HG03025 (cell line): ENCODE measurements around the gene VAMP2.
A peak's percentile ranks its signal among the peaks of the same experiment; 100 is the strongest.

Source experiments
- ATAC-seq: cut with Tn5 transposase; IDR thresholded peaks from one replicate; pipeline ENCODE4 v1.9.1; 2021; ENCODE audit warnings: mild to moderate bottlenecking, moderate library complexity; ENCODE audit not compliant: unreplicated experiment, low FRiP score

VAMP2 gene, protein sequence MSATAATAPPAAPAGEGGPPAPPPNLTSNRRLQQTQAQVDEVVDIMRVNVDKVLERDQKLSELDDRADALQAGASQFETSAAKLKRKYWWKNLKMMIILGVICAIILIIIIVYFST

DNA sequence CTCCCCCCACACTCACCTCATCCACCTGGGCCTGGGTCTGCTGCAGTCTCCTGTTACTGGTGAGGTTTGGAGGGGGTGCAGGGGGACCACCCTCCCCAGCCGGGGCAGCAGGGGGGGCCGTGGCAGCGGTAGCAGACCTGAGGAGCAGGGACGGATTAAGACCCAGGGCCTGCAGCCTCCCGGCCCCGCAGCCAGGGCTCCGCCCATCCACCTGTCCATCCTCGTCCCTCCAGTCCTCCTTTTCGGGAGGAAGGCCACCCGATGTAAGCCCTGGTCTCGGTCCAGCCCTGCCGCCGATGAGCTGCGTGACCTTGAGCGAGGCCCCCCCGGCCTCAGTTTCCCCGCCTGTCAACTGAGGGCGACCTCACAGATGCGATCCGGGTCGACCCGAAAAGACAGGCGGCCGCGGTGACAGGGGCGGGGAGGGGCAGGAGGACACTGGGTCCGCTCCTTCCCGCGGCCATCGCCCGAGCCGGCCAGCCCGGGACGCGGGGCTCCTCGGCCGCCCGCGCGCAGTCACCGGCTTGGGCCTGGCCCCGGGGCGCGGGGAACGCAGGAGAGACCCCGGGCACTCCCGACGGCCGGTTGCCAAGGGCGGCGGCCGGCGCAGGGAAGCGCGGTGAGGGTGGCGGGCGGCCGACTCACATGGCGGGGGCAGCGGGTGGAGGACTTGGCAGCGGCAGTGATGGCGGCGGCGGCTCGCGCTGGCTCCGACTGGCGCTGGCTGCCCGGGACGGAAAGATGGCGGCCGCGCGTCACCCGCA is at the start of gene VAMP2:
Gene VAMP2 (minus strand): TSS at position 716 of the 764 bp plus-strand sequence. CDS start 69 bp downstream, at position 647.
- ATAC-seq, result no peak

DNA sequence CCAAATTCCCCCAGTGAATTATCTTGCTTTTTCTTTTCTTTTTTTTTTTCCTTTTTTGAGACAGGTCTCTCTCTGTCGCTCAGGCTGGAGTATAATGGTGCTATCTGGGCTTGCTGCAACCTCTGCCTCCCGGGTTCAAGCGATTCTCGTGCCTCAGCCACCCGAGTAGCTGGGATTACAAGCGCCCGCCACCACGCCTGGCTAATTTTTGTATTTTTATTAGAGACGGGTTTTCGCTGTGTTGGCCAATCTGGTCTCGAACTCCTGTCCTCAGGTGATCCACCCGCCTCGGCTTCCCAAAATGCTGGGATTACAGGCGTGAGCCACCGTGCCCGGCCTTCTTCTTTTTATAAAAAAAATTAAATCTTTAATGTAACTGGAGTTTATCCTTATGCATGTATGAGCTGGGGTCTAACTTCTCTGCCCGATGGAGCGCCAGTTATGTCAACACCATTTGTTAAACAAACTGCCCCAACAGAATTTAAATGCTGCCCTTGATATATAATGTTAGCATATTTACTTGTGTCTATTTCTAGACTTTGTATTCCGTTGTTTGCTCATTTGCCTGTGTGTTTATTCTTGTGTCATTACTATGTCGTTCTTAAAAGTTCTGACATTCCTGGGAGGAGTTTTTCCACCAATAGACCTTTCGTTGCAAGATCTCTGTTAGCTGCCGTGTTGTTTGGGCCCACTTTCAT is 48.2 kb upstream of the VAMP2 start:
- no peak for ATAC-seq

DNA sequence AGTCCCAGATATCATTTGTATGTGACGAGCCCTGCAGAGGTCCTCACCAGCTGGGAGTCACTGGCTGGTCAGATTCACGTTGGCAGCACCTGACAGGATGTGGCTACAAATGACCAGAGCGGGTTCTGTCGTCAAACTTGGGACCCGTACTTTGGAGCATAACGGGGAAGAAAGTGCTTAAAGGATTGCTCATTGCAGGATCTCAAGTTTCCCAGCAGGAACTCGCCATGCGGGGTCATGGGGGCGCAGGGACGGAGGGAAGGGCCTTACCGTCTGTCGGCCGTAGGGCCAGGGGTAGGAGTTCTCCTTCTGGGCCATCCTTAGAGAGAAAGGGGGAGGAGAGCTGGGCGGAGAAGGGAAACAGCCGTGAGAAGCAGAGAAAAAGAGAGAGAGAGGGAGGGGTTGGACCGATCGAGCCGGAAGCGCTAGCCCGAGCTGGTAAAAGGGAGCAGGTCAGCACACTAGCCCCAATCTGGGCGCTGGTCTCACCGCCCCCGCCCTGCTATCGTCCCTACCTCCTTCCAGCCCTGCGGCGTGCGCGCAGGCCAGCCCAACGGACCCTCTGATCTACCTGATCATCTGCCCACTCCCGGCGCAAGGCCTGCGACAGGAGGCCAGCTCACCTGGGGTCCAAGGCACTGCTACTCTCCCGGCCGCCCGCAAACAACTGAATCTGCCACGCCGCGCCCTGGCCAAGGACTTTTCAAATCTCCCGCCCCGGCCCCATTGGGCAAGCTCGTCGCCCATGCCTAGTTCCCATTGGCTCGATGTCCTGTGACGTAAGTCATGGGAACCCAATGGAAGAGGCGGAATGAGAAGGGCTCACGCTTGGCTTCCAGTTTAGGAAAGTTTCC is 47.4 kb upstream of the VAMP2 start, which contains the start of gene AURKB:
Gene AURKB (minus strand): TSS at position 669 of the 854 bp plus-strand sequence. CDS start 351 bp downstream, at position 318.
- peak; percentile 55 for ATAC-seq

DNA sequence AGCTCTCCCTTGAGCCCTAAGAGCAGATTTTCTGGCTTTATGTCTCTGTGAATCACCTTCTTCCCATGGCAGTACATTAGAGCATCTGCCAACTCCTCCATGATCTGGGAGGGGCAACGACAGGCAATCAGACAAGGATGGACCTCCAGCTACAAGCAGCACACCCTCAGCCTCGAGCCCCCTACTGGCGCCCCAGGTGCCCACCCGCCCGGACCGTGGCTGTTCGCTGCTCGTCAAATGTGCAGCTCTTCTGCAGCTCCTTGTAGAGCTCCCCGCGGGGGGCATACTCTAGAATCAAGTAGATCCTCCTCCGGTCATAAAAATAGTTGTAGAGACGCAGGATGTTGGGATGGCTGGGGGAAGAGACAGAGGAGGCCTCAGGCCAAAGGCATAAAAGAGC is 43.8 kb upstream of the VAMP2 start:
- no peak for ATAC-seq

DNA sequence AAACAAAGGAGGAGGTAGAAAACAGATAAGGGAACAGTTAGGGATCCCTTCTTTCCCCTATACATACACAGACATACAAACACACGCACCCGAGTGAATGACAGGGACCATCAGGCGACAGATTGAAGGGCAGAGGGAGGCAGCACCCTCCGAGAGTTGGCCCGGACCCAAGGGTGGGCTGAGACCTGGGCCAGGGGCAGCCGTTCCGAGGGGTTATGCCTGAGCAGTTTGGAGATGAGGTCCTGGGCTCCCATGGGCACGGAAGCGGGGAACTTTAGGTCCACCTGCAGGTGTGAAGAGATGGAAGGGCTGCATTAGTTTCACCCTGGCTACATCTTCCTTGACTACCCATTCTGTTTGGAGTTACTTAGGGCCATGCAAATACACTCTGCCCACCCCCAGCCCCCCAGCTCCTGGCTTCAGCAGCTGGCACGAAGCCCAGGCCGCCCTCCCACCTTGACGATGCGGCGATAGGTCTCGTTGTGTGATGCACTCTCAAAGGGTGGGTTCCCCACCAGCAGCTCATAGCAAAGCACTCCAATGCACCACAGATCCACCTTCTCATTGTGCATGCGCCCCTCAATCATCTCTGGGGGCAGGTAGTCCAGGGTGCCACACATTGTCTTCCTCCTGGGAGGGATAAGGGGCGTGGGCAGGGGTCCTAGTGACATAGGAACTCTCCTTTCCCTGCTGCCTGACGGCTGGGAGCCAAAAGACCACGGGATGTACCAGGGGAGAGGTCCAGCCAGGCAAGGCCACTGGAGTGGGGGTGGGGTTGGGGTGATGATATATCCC is 42.2 kb upstream of the VAMP2 start:
- no peak for ATAC-seq

DNA sequence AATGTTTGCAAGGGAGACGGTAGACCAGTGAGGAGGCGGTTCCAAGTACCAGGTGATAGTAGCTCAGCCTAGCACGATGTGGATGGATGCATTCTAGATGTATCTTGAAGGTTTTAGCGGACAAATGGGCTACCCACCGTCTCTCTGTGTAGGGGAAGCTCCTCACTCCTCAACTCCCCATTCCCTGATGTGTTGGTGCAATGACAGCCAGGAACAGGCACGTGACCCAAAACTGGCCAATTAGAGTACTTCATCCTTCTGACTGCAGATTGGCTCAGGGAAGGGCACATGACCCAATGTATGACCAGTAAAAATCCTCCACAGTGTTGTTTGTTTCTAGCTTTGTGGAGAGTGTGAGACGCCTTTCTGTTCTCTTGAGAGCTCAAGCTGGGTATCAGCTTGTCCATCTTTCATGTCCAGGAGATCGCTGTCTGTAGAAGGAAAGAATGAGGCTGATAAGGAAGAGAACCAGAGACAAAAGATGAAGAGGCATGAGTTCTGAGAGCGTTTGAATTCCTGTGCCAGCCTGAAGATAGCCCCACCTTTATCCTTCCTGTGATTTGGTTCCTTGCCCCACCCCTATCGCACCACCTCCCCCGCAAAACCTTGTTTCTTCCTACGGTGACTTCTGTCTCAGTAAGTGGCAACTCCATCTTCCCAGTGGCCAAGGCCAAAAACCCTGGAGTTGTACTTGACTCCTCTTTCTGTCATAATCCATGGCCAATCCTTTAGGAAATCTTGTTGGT is 29.5 kb upstream of the VAMP2 start:
- no peak for ATAC-seq

DNA sequence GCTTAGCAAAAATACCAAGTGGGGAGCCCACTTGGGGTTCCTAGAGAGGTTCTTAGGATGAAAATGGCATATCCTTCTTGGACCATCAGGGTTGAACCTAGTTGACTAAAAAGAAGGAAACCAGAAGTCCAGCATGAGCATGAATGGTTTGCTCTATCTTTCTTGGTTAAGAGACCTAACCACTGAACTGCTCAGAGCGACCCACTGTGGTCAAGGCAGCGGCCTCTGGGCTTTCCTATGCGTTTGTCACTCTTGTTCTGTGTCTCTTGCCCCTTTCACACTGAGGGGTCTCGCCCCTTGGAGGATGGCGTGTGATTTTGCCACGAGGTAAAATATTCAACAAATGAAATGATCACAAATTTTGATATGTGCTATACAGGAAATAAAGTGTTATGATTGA is 27.8 kb upstream of the VAMP2 start:
- ATAC-seq, result no peak

DNA sequence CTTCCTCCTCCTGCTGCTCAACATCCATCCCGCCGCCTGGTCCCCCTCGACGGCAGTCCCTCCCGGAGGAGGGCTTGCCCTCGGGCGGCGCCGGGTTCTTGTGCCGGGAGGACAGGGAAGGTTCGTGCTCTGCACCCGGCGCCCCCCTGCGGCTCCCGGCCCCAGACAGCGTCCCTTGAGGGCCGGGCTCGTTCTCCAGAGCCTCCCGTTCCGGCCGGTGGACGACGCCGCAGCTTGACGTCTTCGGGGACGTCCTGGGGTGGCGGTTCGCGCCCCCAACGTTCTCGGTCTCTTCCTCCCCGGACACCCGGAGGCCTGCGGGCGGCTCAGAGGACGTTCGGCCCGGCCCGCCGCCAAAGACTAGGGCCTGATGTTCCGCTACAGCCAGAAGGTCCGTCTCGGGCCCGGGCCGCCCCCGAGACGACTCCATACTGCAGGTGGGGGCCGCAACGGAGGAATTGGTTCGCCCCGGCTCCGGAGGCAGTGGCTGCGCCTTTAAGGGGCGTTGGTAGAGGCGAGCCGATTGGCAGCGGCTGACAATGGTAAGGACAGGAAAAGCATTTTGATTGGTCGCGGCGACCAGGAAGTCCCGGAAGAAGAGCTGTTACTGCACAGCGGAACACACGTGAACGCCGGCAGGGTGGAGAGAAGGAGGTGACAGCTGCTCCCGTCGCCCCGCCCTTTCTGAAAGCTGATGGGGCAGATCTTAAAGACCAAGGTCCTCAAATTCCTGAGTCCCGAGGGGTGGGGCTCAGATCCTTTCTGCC is 27.1 kb upstream of the VAMP2 start, which contains the start of gene BORCS6:
Gene BORCS6 (minus strand): TSS at position 470 of the 767 bp plus-strand sequence. CDS start 40 bp downstream, at position 430.
- ATAC-seq, result peak; percentile 45

DNA sequence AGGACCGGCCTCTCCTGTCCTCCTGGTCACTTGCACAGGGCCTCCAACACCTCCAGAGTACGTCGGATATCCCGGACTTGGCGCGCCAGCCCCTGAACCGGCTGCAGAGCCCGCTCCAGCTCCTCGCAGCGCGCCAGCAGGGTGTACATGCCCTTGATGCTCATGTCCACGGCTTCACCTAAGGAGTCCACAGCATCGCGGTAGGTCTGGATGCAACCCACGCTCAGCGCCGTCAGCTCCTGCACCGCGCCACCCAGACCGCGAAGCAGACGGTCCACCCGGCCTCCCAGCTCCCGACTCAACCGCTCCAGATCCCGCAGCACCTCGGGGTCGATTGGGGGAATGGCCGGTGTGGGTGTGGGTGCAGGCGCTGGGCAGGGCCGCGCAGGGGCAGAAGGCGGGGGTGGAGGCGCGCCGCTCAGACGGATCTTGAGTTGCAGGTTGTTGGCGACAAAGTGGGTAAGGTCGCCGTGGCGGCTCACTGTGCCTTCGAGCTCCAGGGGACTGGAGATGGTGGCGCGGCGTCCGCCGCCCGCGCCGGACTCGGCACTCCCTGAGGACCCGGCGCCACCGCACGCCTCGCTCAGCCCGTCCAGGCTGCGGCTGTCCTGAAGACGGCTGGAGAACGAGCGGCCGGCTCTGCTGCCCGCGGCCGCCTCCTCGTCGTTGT is 26.4 kb upstream of the VAMP2 start:
- ATAC-seq, result no peak

DNA sequence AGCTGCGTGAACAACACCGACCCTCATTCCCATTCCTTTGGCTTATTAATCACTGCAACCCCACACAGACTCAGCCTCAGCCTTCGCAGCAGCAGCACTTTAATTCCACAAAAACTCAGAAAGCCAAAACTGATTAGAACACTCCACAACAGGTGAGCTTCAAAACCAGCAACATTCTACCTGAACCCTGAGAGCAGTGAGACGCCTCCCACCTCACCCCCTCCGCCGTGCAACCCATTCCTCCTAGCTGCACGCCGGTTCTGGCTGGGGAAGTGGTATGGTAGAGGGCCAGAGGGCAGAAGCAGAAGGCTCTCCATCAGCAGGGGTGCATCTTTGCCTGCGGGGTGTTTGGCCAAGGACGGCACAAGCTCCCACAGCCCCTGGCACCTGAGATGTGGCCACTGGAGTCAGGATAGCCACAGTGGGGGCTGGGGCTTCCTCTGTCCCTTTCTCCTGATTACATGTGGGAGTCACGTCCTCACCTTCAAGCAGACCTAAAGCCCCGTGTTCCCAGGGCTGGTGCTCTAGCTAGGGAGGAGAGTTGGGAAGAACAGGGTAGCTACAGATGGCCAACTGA is 25.6 kb upstream of the VAMP2 start:
- ATAC-seq, result no peak

DNA sequence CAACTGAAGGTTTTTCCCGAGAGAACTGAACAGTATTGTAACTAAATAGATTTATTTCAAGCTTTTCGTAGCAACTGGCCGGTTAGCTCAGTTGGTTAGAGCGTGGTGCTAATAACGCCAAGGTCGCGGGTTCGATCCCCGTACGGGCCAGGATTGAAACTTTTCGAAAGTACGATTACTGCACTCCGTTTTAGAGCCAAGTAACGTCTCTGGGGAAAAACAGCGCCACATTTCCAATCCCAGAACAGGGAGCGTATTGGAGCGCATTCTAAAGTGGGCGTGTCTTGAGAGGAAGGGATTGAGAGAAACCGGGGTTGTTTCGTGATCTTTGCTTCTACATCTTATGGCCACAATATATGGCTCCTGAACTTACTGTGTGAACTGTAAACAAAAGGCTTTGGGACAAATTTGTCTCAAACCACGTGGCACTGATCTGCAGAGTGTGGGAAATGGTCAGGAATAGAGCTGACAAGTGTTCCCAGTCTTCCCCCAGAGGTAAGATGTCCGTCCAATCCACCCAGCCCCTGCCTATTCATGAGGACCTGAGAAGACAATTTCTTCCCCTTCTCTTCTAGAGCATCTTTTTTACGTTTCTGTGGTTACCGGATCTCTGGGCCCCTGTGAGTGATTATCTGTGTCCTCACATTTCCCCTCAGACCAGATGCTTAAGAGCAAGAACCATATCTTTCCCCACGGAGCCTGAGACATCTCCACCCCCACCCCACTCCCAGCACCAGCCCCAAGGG is 24.9 kb upstream of the VAMP2 start:
- ATAC-seq, result no peak

DNA sequence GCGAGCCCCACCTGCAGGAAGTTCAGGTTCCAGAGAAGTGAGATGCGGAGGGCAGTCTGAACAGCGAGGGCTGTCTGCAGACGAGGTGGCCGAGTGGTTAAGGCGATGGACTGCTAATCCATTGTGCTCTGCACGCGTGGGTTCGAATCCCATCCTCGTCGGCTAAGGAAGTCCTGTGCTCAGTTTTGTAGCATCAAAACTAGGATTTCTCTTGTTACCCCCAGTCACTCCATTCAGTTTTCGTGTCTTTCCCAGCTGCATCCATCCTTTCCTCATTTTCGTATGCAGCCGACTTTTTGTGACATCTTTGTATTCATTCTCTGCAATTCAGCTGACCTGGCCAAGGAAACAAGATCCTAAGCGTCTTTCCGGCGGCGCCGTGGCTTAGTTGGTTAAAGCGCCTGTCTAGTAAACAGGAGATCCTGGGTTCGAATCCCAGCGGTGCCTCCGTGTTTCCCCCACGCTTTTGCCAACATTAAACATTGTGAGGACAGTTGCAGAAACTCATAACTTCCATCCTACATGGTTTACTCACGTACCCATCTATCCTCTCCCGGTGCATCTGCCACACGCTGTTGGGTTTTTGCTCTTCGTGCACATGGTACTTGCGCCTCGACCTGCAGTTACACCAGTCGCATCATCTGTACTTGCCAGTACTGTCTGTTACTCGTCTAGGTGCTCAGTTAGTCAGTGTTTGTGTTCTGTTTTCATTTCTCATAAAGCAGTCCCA is 24.2 kb upstream of the VAMP2 start:
- no peak for ATAC-seq

DNA sequence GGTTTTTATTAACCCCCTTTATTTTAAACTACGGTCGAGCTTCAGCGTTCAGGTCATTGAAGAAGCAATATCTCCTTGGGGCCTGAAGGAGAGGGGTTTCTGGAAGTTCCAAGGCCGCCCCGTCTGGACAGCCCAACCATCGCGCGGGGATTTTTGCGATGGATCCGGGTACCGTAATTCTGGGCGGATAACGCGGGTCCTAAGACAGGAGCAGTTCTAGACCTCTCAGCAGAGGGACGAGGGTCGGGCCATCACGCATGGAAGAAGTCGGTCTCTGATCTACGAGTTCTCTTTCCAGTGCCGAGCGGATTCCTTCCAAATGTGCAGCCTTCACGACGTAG is 23.7 kb upstream of the VAMP2 start:
- ATAC-seq, result no peak

DNA sequence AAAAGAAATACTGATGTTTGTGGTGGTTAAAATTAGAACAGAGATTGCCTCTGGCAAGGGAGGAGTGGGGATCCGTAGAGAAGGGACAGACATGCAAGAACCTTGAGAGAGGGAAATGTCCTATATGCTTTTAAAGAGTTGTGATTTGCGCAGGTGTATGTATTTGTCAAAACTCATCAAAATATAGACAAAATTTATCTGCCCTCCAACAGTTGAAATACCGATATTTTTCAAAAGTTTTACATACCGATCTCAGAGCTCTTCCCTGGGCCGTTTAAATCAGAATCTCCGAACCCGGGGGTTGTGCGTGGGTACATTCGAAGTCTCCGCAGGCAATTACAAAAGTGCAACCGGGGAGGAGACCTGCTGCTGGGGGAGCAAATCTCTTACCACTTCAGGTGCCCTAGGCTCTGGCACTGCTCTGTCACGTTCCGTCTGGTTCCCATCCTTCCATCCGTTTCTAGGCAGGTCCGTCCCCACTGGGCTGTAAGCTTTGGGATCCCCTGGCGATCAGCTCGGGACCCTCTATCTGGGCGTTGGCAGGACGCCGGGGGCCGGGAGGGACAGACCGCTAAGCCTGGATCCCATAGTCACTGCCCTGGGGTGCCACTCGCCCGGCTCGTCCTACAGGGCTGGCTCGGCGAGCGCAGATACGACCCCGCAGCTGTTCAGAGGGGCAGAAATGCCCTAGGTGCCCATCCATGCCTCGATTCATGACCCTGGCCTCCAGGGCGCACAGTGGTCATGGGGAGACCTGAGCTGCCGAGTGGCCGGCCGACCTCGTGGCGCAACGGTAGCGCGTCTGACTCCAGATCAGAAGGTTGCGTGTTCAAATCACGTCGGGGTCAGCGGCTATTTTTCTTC is 23.1 kb upstream of the VAMP2 start:
- no peak for ATAC-seq

DNA sequence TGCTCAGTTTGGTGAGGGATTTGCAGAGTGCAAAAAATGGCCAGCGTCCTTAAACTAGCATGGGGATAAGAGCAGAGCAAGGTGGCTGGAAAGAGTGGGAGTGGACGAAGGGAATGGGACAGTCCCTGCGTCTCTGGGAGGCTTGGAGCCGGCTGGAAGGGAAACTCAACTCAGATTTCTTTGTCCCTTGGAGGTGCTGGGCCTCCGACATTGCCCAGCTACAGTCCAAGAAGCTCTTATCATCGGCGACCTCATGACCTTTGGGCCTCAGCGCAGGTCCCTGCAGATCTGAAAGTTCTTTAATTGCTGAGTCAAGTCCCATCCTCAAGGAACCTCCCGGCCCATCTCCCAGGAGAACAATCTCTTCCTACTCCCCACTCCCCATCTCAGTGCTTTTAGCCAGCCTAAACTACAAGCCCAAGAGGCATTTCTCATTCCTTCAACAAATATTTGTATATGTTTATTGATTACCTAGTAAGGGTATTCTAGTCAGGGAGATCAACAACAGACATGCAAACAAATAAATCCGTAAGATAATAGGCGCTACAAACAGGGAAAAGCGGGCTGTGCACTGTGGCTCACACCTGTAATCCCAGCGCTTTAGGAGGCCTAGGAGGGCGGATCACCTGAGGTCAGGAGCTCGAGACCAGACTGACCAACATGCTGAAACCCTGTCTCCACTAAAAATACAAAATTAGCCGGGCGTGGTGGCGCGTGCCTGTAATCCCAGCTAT is 14.4 kb upstream of the VAMP2 start:
- ATAC-seq, result no peak
